Fibroblast of skin of left quadriceps (primary cell): ENCODE measurements around the gene PYGB.
"Not testable (repeated sequence)": the region's sequence is repeated elsewhere in the genome, so short reads cannot be mapped to it uniquely, and the experiment has no call there.

Experiments used
- DNase-seq, 2 experiments: peaks; one replicate each; pipeline ENCODE4 v3.0.0-alpha.2; 2013; ENCODE audit warnings: low read depth in 2 of 2

The PYGB gene

GRCh38 chr20:25230166-25230831 is 17.6 kb upstream of the PYGB start:
- no peak for DNase-seq

- no peak for DNase-seq
These were observed 14.7 kb upstream of the PYGB start for GRCh38 chr20:25233016-25233772.

GRCh38 chr20:25234009-25234849 is 13.7 kb upstream of the PYGB start:
- not testable (repeated sequence) for DNase-seq

GRCh38 chr20:25236450-25237304 is 11.2 kb upstream of the PYGB start:
- DNase-seq: no peak

- DNase-seq: peak; percentile 99
These were observed 10.1 kb upstream of the PYGB start for GRCh38 chr20:25237610-25238318.

GRCh38 chr20:25238319-25239037 is 9.4 kb upstream of the PYGB start:
- DNase-seq: no peak

GRCh38 chr20:25239387-25240370 is 8.2 kb upstream of the PYGB start:
- no peak for DNase-seq

- DNase-seq: not testable (repeated sequence)
These were observed 6.8 kb upstream of the PYGB start for GRCh38 chr20:25240851-25241658.

- not testable (repeated sequence) for DNase-seq
These were observed 6.3 kb upstream of the PYGB start for GRCh38 chr20:25241659-25241955.

GRCh38 chr20:25242231-25242630 is 5.7 kb upstream of the PYGB start:
- DNase-seq: no peak

- DNase-seq: no peak
These were observed 4.4 kb upstream of the PYGB start for GRCh38 chr20:25243416-25243979.

- DNase-seq: no peak
These were observed 2.9 kb upstream of the PYGB start for GRCh38 chr20:25244976-25245375.

- DNase-seq: no peak
These were observed 2.4 kb upstream of the PYGB start for GRCh38 chr20:25245461-25245860.

GRCh38 chr20:25246182-25246999 is 1.5 kb upstream of the PYGB start:
- no peak for DNase-seq

GRCh38 chr20:25247000-25247517 is 826 bp upstream of the PYGB start:
- DNase-seq: no peak

GRCh38 chr20:25247518-25247955 is 348 bp upstream of the PYGB start:
- no peak for DNase-seq

GRCh38 chr20:25248786-25249172 is 894 bp downstream of the PYGB start:
- no peak for DNase-seq
